ENCODE measurements around the gene HMGCL. TPM values are rescaled to one million over a fixed set of nuclear protein-coding genes. Genes with fewer than 3 reads are reported as not detected.
"Not testable (repeated sequence)": the region's sequence is repeated elsewhere in the genome, so short reads cannot be mapped to it uniquely, and the experiment has no call there.

HMGCL gene
- total and polyA plus RNA-seq, 4 donors: 22.4 to 36.8 (median 33.1) TPM

- DNase-seq (peak; percentile 69 to 79), ATAC-seq (ENCODE audit: low FRiP score) (peak; percentile 34)
- H3K27me3 ChIP-seq (ENCODE audit: control insufficient read depth in 1 of 2, insufficient read depth in 2 of 2, low read length in 1 of 2): no peaks in the 10 kb centered on the region
- peaks cover 0 to 4% of the 10 kb centered on the region in 2 donors for H3K4me1 ChIP-seq (ENCODE audit: control insufficient read depth in 1 of 2, insufficient read depth in 2 of 2, low read length in 2 of 2)
- H3K27ac ChIP-seq (ENCODE audit: low read depth in 1 of 2, low read length in 2 of 2): peak overlapping the region in 1 of 2 donors; percentile 48
- H3K4me3 ChIP-seq (ENCODE audit: low read length in 2 of 2): peak overlapping the region; percentile 60 to 66
- WGBS, 2 donors: 3 to 4% methylated on average over 45 to 48 of the region's 48 CpGs
- intact Hi-C loops (cut with DNase I): loop anchor here in 1 of 2 donors (5.0 kb wide), 1 partner anchor 68 kb away; the partner anchor contains the start of gene FUCA1
- no peaks in the 10 kb centered on the region for H3K9me3 ChIP-seq (ENCODE audit: control insufficient read depth, low read length)
- H3K36me3 ChIP-seq (ENCODE audit: control insufficient read depth in 1 of 2, insufficient read depth in 2 of 2, low read length in 1 of 2): no peaks in the 10 kb centered on the region
These were observed 25.4 kb downstream of the HMGCL start for GRCh38 chr1:23799570-23800399.

DNA sequence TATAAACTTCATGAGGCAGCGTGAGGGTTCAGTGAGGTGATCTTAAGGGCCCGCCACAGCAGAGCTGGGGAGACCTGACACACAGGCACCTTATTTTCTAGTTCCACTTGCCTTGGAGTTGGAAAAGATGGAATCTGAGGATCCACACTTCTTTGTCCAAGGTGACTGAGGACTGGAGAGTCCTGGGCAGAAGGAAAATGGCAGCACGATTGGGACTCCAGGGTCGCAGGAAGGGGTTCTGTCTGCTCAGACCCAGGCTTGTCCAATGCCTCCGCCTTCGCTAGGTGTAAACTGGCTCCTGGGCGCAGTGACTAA, 26.0 kb downstream of the HMGCL start:
- 77 to 82% methylated on average over 7 of the region's 7 CpGs for WGBS, 2 donors
- no peaks in the 10 kb centered on the region for H3K36me3 ChIP-seq (ENCODE audit: control insufficient read depth in 1 of 2, insufficient read depth in 2 of 2, low read length in 1 of 2)
- H3K27me3 ChIP-seq (ENCODE audit: control insufficient read depth in 1 of 2, insufficient read depth in 2 of 2, low read length in 1 of 2): no peaks in the 10 kb centered on the region
- intact Hi-C loops (cut with DNase I): no loop called here
- ATAC-seq (ENCODE audit: low FRiP score) (no peak), DNase-seq (no peak)
- H3K4me1 ChIP-seq (ENCODE audit: control insufficient read depth in 1 of 2, insufficient read depth in 2 of 2, low read length in 2 of 2): peaks cover 0 to 4% of the 10 kb centered on the region in 2 donors
- H3K27ac ChIP-seq (ENCODE audit: low read depth in 1 of 2, low read length in 2 of 2): no peak overlapping the region
- H3K9me3 ChIP-seq (ENCODE audit: control insufficient read depth, low read length): no peaks in the 10 kb centered on the region
- H3K4me3 ChIP-seq (ENCODE audit: low read length in 2 of 2): no peak overlapping the region

DNA sequence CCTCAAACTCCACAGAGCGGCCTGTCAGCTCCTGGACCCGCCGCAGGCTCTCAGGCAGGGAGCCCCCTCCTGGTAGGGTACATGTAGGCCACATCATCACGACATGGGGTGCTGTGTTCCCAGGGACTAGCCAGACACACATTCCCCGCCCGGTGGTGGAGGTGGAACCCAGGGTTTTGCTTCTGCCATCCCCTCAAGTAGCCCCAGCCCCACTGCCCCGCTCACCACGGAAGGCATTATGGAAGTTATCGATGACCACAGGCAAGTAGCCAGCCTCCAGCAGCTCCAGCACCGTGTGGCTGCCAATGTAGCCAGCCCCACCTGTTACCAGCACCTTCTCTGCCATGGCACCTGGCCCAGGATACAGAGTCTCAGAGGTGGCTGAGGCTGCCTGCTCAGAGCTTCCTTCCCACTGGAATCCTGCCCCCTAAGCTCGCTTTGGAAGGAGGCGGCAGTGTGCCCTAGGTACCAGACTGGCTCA, 26.5 kb downstream of the HMGCL start:
- intact Hi-C loops (cut with DNase I): no loop called here
- 86% methylated on average over 12 of the region's 12 CpGs for WGBS, 2 donors
- H3K9me3 ChIP-seq (ENCODE audit: control insufficient read depth, low read length): no peaks in the 10 kb centered on the region
- H3K4me1 ChIP-seq (ENCODE audit: control insufficient read depth in 1 of 2, insufficient read depth in 2 of 2, low read length in 2 of 2): peaks cover 0 to 4% of the 10 kb centered on the region in 2 donors
- no peak overlapping the region for H3K27ac ChIP-seq (ENCODE audit: low read depth in 1 of 2, low read length in 2 of 2)
- no peaks in the 10 kb centered on the region for H3K27me3 ChIP-seq (ENCODE audit: control insufficient read depth in 1 of 2, insufficient read depth in 2 of 2, low read length in 1 of 2)
- no peak for DNase-seq
- H3K4me3 ChIP-seq (ENCODE audit: low read length in 2 of 2): no peak overlapping the region
- no peak for ATAC-seq (ENCODE audit: low FRiP score)
- H3K36me3 ChIP-seq (ENCODE audit: control insufficient read depth in 1 of 2, insufficient read depth in 2 of 2, low read length in 1 of 2): no peaks in the 10 kb centered on the region

- 84% methylated on average over 20 of the region's 20 CpGs for WGBS, 2 donors
- no peaks in the 10 kb centered on the region for H3K36me3 ChIP-seq (ENCODE audit: control insufficient read depth in 1 of 2, insufficient read depth in 2 of 2, low read length in 1 of 2)
These were observed 27.5 kb downstream of the HMGCL start for GRCh38 chr1:23797478-23798448.

DNA sequence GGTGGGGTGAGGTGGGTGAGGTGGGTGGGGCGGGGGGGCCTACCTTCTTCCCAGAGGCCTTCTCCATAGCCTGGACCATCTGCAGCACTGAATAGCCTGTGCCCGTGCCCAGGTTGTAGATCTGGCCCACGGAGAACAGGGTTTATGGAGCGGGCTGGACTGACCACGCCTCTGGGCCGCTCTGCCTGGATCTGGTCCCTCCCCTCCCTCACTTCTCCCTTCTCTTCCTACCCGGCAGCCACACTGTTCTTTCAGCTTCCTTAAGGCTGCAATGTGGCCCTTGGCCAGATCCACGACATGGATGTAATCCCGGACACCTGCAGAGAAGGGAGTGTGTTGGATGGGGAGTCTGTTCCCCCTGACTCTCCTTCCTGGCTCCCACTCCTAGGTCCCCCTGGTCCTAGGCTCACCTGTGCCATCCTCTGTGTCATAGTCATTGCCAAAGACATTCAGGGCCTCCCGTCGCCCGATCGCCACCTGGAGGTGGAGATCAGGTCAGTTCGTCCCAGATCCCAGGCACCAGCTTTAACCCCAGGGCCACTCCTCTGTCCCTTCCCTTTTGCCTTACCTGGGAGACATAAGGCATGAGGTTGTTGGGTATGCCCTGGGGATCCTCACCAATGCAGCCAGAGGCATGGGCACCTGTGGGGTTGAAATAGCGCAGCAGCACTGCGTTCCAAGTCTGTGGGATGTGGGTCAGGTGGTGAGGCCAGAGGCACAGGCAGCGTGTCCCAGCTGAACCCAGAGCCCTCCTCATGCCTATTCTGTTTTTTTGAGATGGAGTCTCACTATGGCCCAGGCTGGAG, 28.6 kb downstream of the HMGCL start:
- H3K27me3 ChIP-seq (ENCODE audit: control insufficient read depth in 1 of 2, insufficient read depth in 2 of 2, low read length in 1 of 2): no peaks in the 10 kb centered on the region
- no peaks in the 10 kb centered on the region for H3K9me3 ChIP-seq (ENCODE audit: control insufficient read depth, low read length)
- no peak overlapping the region for H3K4me3 ChIP-seq (ENCODE audit: low read length in 2 of 2)
- ATAC-seq (ENCODE audit: low FRiP score): no peak
- no peaks in the 10 kb centered on the region for H3K36me3 ChIP-seq (ENCODE audit: control insufficient read depth in 1 of 2, insufficient read depth in 2 of 2, low read length in 1 of 2)
- no peak overlapping the region for H3K27ac ChIP-seq (ENCODE audit: low read depth in 1 of 2, low read length in 2 of 2)
- WGBS, 2 donors: 67 to 70% methylated on average over 17 of the region's 17 CpGs
- intact Hi-C loops (cut with DNase I): no loop called here
- peaks cover 0 to 4% of the 10 kb centered on the region in 2 donors for H3K4me1 ChIP-seq (ENCODE audit: control insufficient read depth in 1 of 2, insufficient read depth in 2 of 2, low read length in 2 of 2)
- DNase-seq: no peak

More at GRCh38 chr1:23797478-23798448, 27.5 kb downstream of the HMGCL start:
- no peak for ATAC-seq (ENCODE audit: low FRiP score)
- Histone ChIP-seq H3K27me3 (ENCODE audit: control insufficient read depth in 1 of 2, insufficient read depth in 2 of 2, low read length in 1 of 2) (no peaks in the 10 kb centered on the region), H3K27ac (ENCODE audit: low read depth in 1 of 2, low read length in 2 of 2) (no peak overlapping the region), H3K4me3 (ENCODE audit: low read length in 2 of 2) (no peak overlapping the region), H3K9me3 (ENCODE audit: control insufficient read depth, low read length) (no peaks in the 10 kb centered on the region), H3K4me1 (ENCODE audit: control insufficient read depth in 1 of 2, insufficient read depth in 2 of 2, low read length in 2 of 2) (peaks cover 0 to 4% of the 10 kb centered on the region in 2 donors)
- intact Hi-C loops (cut with DNase I): no loop called here
- no peak for DNase-seq

DNA sequence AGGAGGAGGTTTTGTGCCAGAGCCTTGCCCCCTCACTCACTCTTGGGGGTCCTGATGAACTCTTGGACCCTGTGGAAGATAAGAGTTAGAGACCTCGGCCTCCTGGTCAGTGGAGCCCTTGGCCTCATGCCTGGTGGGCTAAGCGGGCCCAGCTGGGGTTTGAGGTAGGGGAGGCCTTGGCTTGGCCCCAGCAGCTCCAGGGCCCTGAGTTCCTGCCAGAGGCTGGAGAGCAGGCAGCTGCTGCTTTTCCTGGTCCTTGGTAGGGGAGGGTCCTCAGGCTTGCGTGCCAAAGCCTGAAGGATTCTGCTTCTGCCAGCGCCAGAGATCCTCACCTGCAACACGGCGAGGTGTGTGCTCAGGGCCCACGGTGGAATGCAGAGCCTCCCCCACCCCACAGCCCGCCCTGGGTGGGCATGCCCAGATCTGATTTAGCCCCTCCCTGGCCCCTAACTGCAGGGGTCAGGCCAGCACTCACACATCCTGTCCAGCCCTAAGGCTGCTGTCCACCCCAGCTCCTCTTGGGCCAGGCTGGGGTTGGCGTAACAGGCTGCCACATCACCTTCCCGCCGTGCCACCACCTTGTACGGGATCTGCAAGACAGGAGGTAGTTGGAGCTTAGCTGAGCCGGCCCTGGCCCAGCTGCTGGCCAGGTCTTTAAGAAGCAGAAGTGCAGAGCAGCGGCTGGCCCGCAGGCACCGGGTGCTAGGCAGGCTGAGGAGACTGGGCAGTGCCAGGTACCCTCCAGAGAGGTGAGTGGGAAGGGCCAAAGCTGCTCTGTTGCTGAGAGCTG, 29.4 kb downstream of the HMGCL start:
- no peaks in the 10 kb centered on the region for H3K27me3 ChIP-seq (ENCODE audit: control insufficient read depth in 1 of 2, insufficient read depth in 2 of 2, low read length in 1 of 2)
- no peaks in the 10 kb centered on the region for H3K36me3 ChIP-seq (ENCODE audit: control insufficient read depth in 1 of 2, insufficient read depth in 2 of 2, low read length in 1 of 2)
- H3K4me1 ChIP-seq (ENCODE audit: control insufficient read depth in 1 of 2, insufficient read depth in 2 of 2, low read length in 2 of 2): peaks cover 0 to 4% of the 10 kb centered on the region in 2 donors
- ATAC-seq (ENCODE audit: low FRiP score): no peak
- no peak overlapping the region for H3K4me3 ChIP-seq (ENCODE audit: low read length in 2 of 2)
- no peak overlapping the region for H3K27ac ChIP-seq (ENCODE audit: low read depth in 1 of 2, low read length in 2 of 2)
- H3K9me3 ChIP-seq (ENCODE audit: control insufficient read depth, low read length): no peaks in the 10 kb centered on the region
- WGBS, 2 donors: 79 to 80% methylated on average over 15 to 16 of the region's 16 CpGs
- intact Hi-C loops (cut with DNase I): no loop called here
- DNase-seq: no peak

- not testable (repeated sequence) for H3K36me3 ChIP-seq (ENCODE audit: control insufficient read depth in 1 of 2, insufficient read depth in 2 of 2, low read length in 1 of 2); H3K4me1 ChIP-seq (ENCODE audit: control insufficient read depth in 1 of 2, insufficient read depth in 2 of 2, low read length in 2 of 2)
These were observed 30.5 kb downstream of the HMGCL start for GRCh38 chr1:23794732-23795182.

More at GRCh38 chr1:23794732-23795182, 30.5 kb downstream of the HMGCL start:
- intact Hi-C loops (cut with DNase I); H3K27ac ChIP-seq (ENCODE audit: low read depth in 1 of 2, low read length in 2 of 2); ATAC-seq (ENCODE audit: low FRiP score); DNase-seq; H3K9me3 ChIP-seq (ENCODE audit: control insufficient read depth, low read length); H3K27me3 ChIP-seq (ENCODE audit: control insufficient read depth in 1 of 2, insufficient read depth in 2 of 2, low read length in 1 of 2); H3K4me3 ChIP-seq (ENCODE audit: low read length in 2 of 2): not testable (repeated sequence)
- WGBS, 2 donors: 65 to 80% methylated on average over 8 to 9 of the region's 9 CpGs

Data from aorta (tissue), 5 donors.